OCI-LY3 (cell line): ENCODE data around the gene LHPP.

ENCODE experiments used
- EZH2phosphoT487 ChIP-seq: fragments of 200-600 bp; shearing (Covaris generic); IDR thresholded peaks from 2 replicates; pipeline ENCODE4 v1.6.1; 2018; ENCODE audit warnings: antibody characterized with exemption, mixed run types, low read depth
- TF ChIP-seq, protein P1 (sequence below): fragments of 200-600, 300-600 bp; sonication (generic); IDR thresholded peaks from 2 replicates; pipeline ENCODE4 v1.5.1; 2014; ENCODE audit warnings: antibody characterized with exemption, low read length, low read depth

DNA sequence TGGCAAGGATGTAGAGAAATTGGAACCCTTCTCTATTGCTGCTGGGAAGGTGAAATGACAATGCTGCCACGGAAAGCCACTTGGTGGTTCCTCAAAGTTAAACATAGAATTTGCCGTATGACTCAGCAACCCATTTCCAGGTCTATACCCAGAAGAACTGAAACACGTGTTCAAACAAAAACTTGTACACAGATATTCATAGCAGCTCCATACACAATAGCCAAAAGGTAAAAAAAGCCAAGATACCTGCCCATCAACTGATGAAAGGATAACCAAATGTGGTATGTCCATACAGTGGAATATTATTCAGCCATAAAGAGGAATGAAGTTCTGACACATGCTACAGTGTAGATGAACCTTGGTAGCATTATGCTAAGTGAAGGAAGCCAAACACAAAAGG is 39.1 kb downstream of the LHPP start:
- TF ChIP-seq, protein P1, sequence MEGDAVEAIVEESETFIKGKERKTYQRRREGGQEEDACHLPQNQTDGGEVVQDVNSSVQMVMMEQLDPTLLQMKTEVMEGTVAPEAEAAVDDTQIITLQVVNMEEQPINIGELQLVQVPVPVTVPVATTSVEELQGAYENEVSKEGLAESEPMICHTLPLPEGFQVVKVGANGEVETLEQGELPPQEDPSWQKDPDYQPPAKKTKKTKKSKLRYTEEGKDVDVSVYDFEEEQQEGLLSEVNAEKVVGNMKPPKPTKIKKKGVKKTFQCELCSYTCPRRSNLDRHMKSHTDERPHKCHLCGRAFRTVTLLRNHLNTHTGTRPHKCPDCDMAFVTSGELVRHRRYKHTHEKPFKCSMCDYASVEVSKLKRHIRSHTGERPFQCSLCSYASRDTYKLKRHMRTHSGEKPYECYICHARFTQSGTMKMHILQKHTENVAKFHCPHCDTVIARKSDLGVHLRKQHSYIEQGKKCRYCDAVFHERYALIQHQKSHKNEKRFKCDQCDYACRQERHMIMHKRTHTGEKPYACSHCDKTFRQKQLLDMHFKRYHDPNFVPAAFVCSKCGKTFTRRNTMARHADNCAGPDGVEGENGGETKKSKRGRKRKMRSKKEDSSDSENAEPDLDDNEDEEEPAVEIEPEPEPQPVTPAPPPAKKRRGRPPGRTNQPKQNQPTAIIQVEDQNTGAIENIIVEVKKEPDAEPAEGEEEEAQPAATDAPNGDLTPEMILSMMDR: no peak
- TF ChIP-seq EZH2phosphoT487: no peak
